Panc1 (cell line): Measurements from ENCODE around the gene HK2.

Experiments
- CTCF ChIP-seq: fragments of 450-650 bp; IDR thresholded peaks from 2 replicates; pipeline ENCODE4 v1.5.1; 2017; ENCODE audit warnings: mild to moderate bottlenecking
- POLR2AphosphoS5 ChIP-seq: IDR thresholded peaks from 2 replicates; pipeline ENCODE4 v1.6.1; 2012; ENCODE audit warnings: mild to moderate bottlenecking, low read depth, low read length, moderate library complexity
- REST ChIP-seq, 2 experiments: IDR thresholded peaks; 2 replicates each; pipeline ENCODE4 v1.6.1; 2011 to 2012; ENCODE audit warnings: low read depth in 2 of 2, control low read depth in 1 of 2, low read length in 1 of 2, mild to moderate bottlenecking in 1 of 2, moderate library complexity in 1 of 2; ENCODE audit not compliant: insufficient read depth in 1 of 2
- SIN3A ChIP-seq: IDR thresholded peaks from 2 replicates; pipeline ENCODE4 v1.6.1; 2012; ENCODE audit warnings: low read depth, mild to moderate bottlenecking, low read length, moderate library complexity, borderline replicate concordance; ENCODE audit not compliant: insufficient read depth
- TCF7L2 ChIP-seq: IDR thresholded peaks from 2 replicates; pipeline ENCODE4 v1.6.1; 2011; ENCODE audit warnings: mild to moderate bottlenecking, low read depth, low read length, inconsistent platforms

GRCh38 chr2:74911061-74911460, 77.1 kb downstream of the HK2 start:
- no peak for TF ChIP-seq CTCF
- TF ChIP-seq POLR2AphosphoS5, result no peak
- TF ChIP-seq REST (IDR thresholded peaks at IDR 0.05; ENCODE audit: insufficient read depth in 1 of 2, low read depth in 2 of 2, low read length in 1 of 2), result no peak
- TF ChIP-seq TCF7L2, result no peak
- no peak for TF ChIP-seq SIN3A
